ENCODE measurements around the gene RPS27L. TPM values are rescaled to one million over a fixed set of nuclear protein-coding genes. Genes with fewer than 3 reads are reported as not detected.

Gene RPS27L
- total RNA-seq, 1 donor from 2014 or later: 157 TPM

DNA sequence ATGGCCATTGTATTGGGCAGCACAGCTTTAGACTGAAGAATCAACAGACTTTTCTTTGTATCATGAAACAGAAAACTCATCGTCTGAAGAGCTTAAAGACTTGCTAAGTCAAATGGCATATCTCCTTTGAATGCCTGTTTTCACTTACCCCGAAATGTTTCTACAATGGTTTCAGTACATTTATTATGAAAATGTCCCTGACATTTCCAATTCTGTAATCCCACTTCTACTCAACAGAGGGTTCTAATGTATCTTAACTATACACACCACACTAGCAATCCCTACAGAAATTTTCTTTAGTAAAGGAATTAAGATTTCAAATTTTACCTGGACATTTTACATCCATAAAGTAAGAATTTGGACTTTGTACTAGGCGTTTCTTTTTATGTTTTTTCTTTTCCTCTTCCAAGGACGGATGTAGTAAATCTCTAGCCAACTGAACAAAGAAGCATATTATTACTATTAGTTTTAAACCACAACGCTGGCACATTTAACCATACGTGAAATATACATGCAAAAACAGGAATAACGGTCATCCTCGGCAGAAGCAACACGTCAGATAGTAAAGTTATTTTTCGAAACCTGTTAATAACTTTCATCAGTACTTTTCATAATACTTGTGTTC, 1.1 kb downstream of the RPS27L start:
- DNase-seq: no peak
- no peak for ATAC-seq
- intact Hi-C loops (cut with micrococcal nuclease): no loop called here

DNA sequence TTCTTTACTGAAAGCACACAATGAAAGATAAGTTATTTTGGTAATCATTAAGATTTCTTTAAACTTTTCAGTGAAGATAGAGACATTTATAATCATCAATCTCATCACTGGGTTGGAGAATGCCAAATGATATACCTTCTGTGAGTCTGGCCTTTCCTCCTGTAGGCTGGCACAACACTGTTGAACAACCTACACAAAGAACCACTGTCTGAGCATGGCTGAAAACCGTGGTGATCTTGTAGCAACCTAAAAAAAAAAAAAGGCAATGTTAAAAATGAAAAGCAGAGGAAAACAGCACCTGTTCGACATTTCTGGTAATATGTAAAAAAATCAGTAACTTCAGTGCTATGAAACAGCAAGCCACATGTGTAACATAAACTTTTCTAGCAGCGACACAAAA, 1.8 kb downstream of the RPS27L start:
- DNase-seq: no peak
- intact Hi-C loops (cut with micrococcal nuclease): no loop called here
- no peak for ATAC-seq

DNA sequence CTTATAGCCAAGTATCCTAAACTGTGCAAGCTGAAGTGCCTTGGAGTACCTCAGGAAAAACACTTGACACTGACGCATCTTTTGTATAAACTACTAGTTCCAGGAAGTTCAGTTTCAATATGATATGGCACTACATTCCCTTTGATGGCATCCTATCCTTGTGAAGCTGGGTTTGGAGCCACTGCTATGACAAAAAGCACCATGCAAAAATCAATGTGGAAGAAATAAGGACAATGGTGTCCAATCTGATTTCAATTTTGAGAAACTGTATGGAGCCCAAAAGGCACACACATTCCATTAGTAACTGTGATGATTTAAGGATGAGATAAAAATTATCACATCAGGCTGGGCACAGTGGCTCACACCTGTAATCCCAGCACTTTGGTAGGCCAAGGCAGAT, 5.6 kb downstream of the RPS27L start:
- no peak for ATAC-seq
- intact Hi-C loops (cut with micrococcal nuclease): no loop called here
- no peak for DNase-seq

DNA sequence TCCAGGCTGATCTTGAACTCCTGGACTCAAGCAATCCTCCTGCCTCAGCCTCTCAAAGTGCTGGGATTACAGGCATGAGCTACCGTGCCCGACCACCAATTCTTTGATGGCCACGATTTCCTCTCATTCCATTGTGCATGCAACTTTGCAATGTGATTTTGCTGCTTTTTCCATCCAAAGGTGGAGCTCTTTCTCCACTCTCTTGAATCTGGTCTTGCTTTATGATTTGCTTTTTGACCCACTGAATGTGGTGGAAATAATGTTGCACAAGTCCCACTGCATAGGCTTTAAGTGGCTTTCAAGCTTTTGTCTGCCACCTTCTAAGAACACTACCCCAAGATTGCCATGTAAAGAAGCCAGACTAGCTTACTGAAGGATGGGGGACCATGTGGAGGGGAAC, 10.6 kb downstream of the RPS27L start:
- DNase-seq (no peak), ATAC-seq (no peak)
- intact Hi-C loops (cut with micrococcal nuclease): no loop called here

DNA sequence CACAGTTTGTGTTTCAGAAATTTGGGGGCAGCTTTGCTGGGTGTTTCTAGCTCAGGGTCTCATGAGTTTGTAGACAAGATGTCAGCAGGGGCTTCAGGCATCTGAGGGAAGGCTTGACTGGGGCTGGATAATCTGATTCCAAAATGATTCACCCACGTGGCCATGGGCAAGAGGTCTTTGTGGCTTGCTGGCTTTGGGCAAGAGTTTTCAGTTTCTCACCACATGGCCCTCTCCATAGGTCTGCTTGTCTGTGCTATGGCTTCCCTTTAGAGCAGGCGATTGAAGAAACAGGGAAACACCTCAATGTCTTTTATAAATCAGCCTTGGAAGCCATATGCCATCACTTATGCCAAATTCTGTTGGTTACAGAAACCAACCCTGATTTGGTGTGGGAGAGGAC, 11.9 kb downstream of the RPS27L start:
- ATAC-seq (no peak), DNase-seq (no peak)
- intact Hi-C loops (cut with micrococcal nuclease): no loop called here

DNA sequence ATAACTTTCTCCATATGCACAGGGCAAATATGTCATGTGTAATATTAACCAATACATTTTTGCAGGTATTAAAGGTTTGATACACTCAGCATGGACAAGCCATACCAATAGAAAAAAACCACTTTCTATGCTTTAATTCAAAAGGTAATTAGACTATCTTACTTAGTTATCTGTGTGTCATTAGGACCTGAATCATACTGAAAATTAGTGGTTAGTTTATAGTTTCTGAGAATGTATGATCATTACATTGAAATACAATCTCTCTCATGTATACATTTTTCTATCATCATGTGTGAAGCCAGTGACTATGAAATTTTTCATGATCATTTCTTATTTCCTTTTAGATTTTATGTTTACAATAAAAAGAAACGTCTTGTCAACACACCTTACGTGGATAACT, 16.3 kb downstream of the RPS27L start:
- DNase-seq (no peak), ATAC-seq (no peak)
- intact Hi-C loops (cut with micrococcal nuclease): no loop called here

DNA sequence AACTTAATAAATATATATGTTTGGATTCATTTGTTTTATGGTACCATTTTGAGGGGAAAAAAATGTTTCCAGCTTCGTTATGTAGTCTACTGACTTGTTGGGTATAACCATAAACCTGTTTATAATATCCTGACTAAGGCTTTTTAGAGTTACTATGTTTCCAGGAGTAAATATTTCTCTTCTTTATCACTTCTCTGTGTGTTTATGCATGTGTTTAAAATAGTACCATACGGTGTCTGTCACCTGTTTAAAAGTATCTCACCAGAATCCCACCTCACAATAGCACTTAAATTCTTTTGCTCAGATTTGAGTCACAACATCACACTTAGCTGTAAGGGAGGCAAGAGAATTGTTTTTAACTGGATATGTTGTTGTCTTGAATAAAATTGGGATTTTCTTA, 20.5 kb downstream of the RPS27L start:
- no peak for ATAC-seq
- intact Hi-C loops (cut with micrococcal nuclease): no loop called here
- no peak for DNase-seq

DNA sequence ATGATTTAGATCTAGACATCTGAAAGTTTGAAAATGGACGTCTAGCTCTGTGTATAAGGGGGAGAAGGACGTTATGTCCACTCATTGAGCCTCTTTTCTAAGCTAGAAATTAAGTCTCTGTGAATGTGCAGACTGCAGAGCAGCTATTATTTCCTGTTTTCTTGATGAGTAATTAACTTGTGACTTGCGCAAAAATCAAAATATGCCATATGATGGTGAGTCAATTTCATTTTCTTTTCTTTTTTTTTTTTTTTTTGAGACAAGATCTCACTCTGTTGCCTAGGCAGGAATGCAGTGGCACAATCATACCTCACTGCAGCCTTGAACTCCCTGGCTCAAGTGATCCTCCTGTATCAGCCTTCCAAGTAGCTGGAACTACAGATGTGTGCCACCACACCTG, 21.5 kb downstream of the RPS27L start:
- DNase-seq (no peak), ATAC-seq (no peak)
- intact Hi-C loops (cut with micrococcal nuclease): no loop called here

DNA sequence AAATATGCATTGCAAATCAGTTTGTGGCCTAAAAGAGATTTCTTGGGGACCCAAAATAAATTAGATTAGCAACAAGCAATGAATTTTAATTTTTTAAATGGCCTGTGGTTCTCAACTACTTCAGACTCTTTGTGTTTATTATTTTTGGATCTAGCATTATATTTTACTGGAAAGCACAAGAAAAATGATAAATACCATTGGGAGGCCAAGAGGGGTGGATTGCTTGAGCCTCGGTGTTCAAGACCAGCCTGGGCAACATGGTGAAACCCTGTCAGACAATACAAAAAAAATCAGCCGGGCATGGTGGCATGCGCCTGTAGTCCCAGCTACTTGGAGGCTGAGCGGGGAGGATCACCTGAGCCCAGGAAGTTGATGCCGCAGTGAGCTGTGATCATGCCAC, 22.0 kb downstream of the RPS27L start:
- intact Hi-C loops (cut with micrococcal nuclease): no loop called here
- DNase-seq: no peak
- ATAC-seq: no peak

DNA sequence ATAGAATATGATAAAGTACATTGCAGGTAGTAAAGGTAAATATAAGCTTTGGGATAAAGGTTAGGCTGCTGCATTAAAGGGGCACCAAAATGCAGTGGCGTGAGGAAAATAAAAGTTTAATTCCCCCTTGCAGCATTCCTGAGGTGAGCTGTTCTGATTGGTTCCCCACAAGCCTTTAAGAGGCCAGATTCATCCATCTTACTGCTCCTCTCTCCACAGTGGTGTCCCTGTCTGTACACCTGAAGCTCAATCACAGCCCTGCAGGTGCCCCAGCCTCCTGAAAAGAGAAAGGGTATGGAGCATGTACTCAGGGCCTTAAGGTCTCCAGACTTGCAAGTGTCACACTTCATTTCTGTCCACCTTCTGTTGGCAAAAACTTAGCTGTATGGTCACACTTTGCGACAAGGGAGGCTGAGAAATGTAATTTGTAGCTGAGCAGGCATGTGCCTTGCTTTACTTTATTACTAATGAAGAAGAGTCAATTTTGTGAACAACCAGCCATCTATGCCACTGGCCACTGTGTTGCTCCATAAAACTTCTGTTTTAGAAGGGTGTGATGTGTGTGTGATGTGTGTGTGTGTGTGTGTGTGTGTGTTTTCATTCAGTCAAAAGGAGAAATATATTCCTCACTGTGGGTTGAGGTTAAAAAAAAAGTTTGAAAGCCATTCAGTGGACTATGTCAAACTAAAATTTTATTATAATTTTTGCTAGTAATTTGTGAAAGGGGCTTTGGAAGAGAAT, 22.9 kb downstream of the RPS27L start:
- intact Hi-C loops (cut with micrococcal nuclease): no loop called here
- no peak for DNase-seq
- ATAC-seq: no peak

DNA sequence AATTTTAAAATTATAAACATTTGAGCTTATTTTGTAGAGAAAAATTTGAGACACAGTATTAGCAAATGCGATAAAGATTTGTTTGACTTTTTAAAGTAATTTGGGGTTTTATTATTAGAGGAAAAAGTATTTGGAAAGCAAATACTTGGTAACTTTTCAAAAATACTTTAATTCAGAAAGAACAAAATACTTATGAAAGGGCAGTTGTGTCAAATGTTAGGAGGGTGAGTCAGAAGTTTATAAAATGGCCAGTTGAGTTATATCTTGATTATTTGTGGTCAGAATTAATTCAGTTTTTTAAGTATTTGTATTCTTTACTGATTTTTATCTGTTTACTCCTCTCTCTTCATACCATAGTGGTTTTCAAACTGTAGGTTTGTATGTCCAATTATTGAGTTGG, 23.5 kb downstream of the RPS27L start:
- ATAC-seq (no peak), DNase-seq (no peak)
- intact Hi-C loops (cut with micrococcal nuclease): no loop called here

DNA sequence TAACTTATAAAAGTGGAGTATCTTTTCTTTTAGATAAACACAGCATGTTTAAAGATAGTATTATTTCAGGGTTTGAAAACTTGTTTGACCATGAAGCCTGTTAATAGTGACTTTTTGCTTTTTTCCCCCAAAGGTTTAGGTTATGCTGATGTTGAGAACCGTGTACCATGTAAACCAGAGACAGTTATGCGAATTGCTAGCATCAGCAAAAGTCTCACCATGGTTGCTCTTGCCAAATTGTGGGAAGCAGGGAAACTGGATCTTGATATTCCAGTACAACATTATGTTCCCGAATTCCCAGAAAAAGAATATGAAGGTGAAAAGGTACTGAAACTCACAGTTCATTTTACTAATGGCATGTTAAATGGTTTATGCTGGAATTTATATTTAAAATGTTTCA, 30.6 kb downstream of the RPS27L start:
- ATAC-seq: no peak
- no peak for DNase-seq
- intact Hi-C loops (cut with micrococcal nuclease): no loop called here

DNA sequence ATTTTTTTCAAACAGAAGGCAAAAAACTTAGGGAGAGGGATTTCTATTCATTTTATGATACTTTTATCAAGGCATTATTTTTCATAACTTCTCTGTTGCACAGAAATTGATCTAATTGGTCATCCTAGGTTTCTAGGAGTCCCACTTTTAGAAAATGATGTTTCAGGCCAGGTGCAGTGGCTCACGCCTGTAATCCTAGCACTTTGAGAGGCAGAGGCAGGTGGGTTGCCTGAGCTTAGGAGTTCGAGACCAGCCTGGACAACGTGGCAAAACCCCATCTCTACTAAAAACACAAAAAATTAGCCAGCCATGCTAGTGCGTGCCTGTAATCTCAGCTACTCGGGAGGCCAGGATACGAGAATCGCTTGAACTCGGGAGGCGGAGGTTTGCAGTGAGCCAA, 32.8 kb downstream of the RPS27L start:
- intact Hi-C loops (cut with micrococcal nuclease): no loop called here
- ATAC-seq: no peak
- DNase-seq: no peak

DNA sequence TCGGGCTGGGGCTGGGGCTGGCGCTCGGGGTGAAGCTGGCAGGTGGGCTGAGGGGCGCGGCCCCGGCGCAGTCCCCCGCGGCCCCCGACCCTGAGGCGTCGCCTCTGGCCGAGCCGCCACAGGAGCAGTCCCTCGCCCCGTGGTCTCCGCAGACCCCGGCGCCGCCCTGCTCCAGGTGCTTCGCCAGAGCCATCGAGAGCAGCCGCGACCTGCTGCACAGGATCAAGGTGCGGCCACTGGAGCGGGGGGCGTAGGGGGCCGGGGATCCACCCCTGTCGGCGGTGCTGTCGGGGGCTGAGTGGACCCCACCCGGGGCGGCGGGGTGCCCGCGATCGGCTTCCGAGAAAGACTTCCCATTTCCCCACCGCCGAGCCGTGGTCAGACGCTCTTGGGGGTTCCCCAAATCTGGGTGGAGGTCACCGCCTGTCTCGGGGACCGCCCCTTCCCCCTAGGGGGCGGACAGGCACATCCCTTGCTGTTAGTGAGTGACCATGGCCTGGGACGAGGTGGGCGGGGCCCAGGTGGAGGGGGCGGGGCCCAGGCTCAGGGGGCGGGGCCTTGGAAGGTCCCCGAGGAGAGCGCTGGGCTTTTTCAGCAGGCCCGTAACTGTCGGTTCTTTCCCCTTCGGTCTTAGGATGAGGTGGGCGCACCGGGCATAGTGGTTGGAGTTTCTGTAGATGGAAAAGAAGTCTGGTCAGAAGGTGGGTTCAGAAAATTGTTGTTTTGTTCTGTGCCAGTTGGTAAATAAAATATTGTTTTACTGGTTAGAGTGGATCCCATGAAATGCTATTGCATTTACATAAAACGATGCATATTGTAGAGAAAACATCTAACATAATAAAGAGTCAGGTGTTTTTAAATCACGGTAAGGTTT, 35.0 kb downstream of the RPS27L start:
- peak; percentile 87 for DNase-seq
- peak; percentile 97 for ATAC-seq
- intact Hi-C loops (cut with micrococcal nuclease): no loop called here

DNA sequence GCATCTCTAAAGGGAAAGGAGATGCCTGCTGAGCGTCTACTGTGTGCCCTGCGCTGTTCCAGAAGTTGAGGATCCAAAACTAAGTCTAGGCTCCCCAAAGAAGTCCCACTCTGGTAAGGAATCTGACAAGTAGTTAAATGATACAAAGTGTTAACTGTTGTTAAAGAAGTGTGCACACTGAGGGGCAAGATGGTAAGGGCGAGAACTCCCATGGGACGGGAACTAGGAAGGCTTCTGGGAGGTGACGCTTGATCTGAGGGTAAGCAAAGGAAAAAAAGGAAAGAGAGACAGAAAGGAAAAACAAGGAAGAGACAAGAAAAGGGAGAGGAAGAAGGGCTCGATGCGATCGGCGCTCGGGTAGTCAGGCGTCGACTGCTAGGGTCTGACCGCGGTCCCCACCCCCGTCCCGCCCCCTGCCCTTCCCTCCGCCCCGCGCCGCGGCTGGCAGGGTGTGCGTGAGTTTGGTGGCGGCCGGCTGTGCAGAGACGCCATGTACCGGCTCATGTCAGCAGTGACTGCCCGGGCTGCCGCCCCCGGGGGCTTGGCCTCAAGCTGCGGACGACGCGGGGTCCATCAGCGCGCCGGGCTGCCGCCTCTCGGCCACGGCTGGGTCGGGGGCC, 35.8 kb downstream of the RPS27L start, which contains the start of gene LACTB:
LACTB (plus strand) TSS at position 480 of the 620 bp plus-strand sequence; CDS start at position 491, 11 bp downstream.
- peak; percentile 93 for DNase-seq
- intact Hi-C loops (cut with micrococcal nuclease): no loop called here
- ATAC-seq: peak; percentile 97

DNA sequence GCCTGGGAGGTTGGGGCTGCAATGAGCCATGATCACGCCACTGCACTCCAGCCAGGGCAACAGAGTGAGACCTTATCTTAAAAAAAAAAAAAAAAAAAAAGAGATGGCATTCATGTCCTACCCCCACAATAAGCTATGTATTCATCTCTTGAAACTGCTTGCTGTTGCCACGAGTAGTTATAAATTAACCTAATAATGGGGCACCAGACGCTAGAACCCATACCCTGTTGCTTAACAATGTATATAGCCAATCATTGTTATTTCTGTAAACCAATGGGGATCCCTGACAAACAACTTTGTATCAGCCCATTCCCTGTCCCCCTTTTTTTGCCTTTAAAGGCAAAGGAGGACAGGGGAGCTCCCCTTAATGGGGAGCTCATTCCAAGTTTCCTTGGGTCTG, 38.4 kb downstream of the RPS27L start:
- no peak for DNase-seq
- intact Hi-C loops (cut with micrococcal nuclease): no loop called here
- ATAC-seq: no peak

DNA sequence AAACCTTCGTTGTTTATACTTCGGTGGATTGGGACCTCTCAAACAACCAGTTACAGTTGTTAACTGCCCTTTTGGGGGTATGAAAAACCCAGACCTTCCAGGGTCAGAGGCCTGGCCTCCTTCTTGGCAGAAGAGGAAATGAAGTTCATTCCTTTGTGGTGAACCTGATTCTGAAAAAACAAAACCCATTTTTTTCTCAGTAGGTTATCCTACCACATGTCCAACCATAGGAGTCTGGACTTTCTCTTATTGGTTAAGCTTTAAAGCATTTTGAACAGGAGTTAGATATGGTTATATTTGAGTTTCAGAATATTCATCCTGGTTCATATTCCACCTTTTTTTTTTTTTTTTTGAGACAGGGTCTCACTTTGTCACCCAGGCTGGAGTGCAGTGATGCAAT, 42.8 kb downstream of the RPS27L start:
- intact Hi-C loops (cut with micrococcal nuclease): no loop called here
- DNase-seq (no peak), ATAC-seq (no peak)

DNA sequence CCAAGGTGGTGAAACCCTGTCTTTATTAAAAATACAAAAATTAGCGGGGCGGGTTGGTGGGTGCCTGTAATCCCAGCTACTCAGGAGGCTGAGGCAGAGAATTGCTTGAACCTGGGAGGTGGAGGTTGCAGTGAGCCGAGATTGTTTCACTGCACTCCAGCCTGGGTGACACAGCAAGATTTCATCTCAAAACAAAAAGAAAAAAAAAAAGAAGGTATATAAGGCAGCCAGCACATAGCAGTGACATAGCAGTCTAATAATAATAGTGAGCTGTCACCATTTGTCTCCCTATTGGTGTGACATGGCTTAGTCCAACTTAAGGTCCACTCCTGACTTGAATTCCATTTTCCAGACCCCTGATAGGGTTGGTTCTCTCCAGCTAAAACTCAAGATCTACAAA, 44.4 kb downstream of the RPS27L start:
- intact Hi-C loops (cut with micrococcal nuclease): no loop called here
- ATAC-seq (no peak), DNase-seq (no peak)

DNA sequence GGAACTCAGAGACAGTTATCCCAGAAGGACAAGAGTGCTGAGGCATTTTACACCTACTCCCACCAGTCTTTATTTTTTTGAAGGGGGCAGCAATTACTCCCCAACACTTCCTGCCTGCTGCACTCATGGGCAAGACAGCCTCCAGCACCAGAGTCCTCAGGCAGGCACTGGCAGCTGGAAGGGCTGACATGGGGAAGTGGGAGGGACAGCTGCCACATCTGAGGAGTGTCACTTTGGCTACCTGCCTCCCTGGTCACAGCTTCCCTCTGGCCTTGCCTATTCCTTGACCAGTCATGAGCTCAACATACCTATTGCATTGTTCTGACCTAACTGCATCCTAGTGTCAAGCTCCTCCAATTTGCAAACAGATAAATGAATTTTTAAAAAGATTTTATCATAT, 45.8 kb downstream of the RPS27L start:
- ATAC-seq: peak; percentile 60
- intact Hi-C loops (cut with micrococcal nuclease): no loop called here
- no peak for DNase-seq
